GM12865 (cell line): ENCODE data around the gene CLEC2A.
"Not testable (repeated sequence)": the region's sequence is repeated elsewhere in the genome, so short reads cannot be mapped to it uniquely, and the experiment has no call there.

Experiments used
- DNase-seq: peaks from one replicate; pipeline ENCODE4 v3.0.0; 2010; ENCODE audit warnings: low read depth
- H3K4me3 ChIP-seq: 2 replicates; pipeline ENCODE4 v1.5.1; 2011; ENCODE audit warnings: mild to moderate bottlenecking, low read depth, low read length, control low read depth
- CTCF ChIP-seq: IDR thresholded peaks from 2 replicates; pipeline ENCODE4 v1.5.1; 2011; ENCODE audit warnings: low read length, control low read depth, low read depth, inconsistent platforms; ENCODE audit not compliant: insufficient read depth; ENCODE audit errors: missing control alignments

Gene CLEC2A

DNA sequence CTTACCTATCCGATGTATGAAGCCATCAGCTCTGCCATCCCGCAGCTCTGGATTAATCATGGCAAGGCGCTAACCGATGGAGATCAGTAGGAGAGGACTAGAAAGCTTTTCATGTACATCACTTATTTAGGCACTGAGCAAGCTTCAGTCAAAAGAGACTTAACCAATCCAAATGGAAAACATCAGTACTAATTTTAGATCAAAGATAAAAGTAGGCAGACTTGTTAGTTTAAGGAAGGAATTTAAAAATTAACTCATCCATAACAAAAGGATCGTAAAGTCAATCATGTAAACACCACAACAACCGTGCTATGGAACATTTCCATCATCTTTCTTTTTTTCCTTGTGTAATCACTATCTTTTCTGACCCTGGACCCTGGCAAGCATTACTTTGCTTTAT is at the start of gene CLEC2A:
Gene CLEC2A (minus strand): TSS at position 101 of the 400 bp plus-strand sequence. CDS start 41 bp downstream, at position 60.
- no peak for DNase-seq
- H3K4me3 ChIP-seq = no peak within 1 kb of the TSS
- no peak for TF ChIP-seq CTCF

- TF ChIP-seq CTCF = no peak
- DNase-seq = no peak
- no peak overlapping the region for H3K4me3 ChIP-seq
Measured at GRCh38 chr12:9980126-9980525, 48.0 kb upstream of the CLEC2A start.

- DNase-seq = no peak
- H3K4me3 ChIP-seq = no peak overlapping the region
- TF ChIP-seq CTCF = no peak
Measured at GRCh38 chr12:9977916-9978315, 45.7 kb upstream of the CLEC2A start.

GRCh38 chr12:9976626-9977025 is 44.5 kb upstream of the CLEC2A start:
- DNase-seq, H3K4me3 ChIP-seq: not testable (repeated sequence)

DNA sequence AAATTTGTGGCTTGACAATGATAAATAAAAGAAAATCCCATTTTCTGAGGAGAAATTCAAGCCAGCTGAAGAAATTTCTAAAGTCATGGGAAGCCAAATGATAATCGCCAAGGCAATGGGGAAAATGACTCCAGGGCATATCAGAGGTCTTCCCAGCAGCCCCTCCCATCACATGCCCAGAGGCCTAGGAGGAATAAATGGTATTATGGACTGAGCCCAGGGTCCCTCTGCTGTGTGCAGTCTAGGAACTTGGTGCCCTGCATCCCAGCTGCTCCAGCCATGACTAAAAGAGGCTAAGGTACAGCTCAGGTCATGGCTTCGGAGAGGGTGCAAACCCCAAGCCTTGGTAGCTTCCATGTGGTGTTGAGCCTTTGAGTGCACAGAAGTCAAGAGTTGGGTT is 43.4 kb upstream of the CLEC2A start:
- TF ChIP-seq CTCF = no peak
- DNase-seq = no peak
- H3K4me3 ChIP-seq = no peak overlapping the region

- DNase-seq, H3K4me3 ChIP-seq: not testable (repeated sequence)
Measured at GRCh38 chr12:9974731-9975130, 42.6 kb upstream of the CLEC2A start.

- no peak overlapping the region for H3K4me3 ChIP-seq
- no peak for DNase-seq
- TF ChIP-seq CTCF = no peak
Measured at GRCh38 chr12:9973949-9974348, 41.8 kb upstream of the CLEC2A start.

- no peak within 1 kb of the TSS for H3K4me3 ChIP-seq
- no peak for DNase-seq
- TF ChIP-seq CTCF = no peak
Measured at GRCh38 chr12:9971181-9971580, 39.0 kb upstream of the CLEC2A start, which contains the start of gene CLEC12A. TSS of gene CLEC12A (plus strand) at chr12:9971409. CDS start at chr12:9971597, 188 bp downstream.
